ENCODE data around the gene N4BP2L1.
A peak's percentile ranks its signal among the peaks of the same experiment; 100 is the strongest.

Gene N4BP2L1

DNA sequence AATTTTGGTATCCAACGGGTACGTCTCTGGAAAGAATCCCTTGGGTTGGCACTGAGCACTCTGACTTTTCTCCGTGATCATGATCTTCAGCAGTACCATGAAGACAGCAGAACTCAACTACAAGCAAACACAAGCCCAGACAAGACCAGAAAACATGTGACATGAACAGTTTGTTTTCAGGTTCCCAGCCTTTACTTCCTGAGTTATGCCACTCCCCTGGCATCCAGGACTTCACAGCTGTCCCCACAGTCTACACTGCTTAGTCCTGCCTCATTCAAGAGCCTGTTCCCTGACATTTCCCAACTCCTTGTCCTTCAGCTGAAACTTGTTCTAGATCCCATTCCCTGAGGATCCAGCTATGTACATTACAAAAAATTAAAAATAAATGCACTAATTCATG is 4.9 kb upstream of the N4BP2L1 start:
- no peak for DNase-seq (ENCODE audit: low read depth in 2 of 2, low spot score in 1 of 2)

DNA sequence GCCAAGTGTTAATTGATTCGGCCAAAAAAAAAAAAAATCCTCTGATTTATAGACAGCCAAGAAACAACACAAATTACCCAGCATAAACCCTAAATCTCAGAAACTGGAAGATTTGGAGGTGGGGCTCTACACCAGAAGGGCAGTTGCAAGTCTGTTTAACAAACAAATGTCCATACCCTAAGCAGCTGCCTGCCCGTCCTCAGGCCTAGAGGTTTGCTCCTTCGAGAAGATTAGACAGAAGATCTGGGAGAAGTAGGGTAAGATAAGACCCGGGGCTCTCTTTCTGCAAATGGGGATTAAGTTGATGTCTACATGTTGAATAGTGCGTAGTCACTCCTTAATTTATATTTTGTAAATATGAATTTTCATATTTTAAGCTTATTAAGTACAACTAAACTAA is 3.4 kb upstream of the N4BP2L1 start:
- DNase-seq (ENCODE audit: low read depth in 2 of 2, low spot score in 1 of 2) = no peak

GRCh38 chr13:32430018-32430747 is 2.3 kb upstream of the N4BP2L1 start:
- no peak for DNase-seq (ENCODE audit: low read depth in 2 of 2, low spot score in 1 of 2)

DNA sequence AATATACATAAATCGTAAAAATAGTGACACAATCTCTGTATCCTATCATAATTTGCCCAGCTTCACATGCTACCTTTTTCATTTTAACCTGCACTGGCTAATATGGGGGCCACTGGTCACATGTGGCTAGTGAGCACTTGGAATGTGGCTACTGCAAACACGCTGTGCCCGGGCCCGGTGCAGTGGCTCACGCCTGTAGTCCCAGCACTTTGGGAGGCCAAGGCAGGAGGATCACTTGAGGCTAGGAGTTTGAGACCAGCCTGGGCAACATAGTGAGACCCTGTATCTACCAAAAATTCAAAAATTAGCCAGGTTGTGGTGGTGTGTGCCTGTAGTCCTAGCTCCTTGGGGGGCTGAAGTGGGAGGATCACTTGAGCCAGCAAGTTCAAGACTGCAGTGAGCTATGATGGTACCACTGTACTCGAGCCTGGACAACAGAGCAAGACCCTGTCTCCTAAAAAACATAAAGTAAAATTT is 1.5 kb upstream of the N4BP2L1 start:
- DNase-seq (ENCODE audit: low read depth in 2 of 2, low spot score in 1 of 2) = no peak

GRCh38 chr13:32428581-32429432 is 877 bp upstream of the N4BP2L1 start:
- no peak for DNase-seq (ENCODE audit: low read depth in 2 of 2, low spot score in 1 of 2)

GRCh38 chr13:32426990-32427851 is 709 bp downstream of the N4BP2L1 start:
- DNase-seq (ENCODE audit: low read depth in 2 of 2, low spot score in 1 of 2) = peak in 1 of 2 donors; percentile 26

- peak in 1 of 2 donors; percentile 3 for DNase-seq (ENCODE audit: low read depth in 2 of 2, low spot score in 1 of 2)
Observed at GRCh38 chr13:32426191-32426989, 1.5 kb downstream of the N4BP2L1 start.

DNA sequence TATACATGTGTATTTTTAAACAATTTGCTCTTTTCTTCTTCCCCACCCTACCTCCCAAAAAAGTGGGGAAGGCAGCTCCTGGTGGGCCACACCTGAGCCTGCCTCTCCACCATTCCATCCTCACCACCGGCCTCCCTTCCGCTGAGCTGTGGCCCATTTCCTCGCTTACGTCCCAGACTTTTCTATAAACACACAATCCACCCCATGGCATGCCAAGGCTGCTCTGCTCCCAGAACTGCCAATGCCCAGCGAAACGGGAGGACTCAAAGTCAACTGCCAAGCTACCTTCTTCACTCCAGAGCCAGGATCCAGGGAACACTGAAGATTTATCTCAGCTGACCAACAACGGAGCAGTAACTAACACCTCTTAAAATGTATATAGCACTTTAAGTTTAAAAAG is 2.8 kb downstream of the N4BP2L1 start:
- DNase-seq (ENCODE audit: low read depth in 2 of 2, low spot score in 1 of 2) = no peak

DNA sequence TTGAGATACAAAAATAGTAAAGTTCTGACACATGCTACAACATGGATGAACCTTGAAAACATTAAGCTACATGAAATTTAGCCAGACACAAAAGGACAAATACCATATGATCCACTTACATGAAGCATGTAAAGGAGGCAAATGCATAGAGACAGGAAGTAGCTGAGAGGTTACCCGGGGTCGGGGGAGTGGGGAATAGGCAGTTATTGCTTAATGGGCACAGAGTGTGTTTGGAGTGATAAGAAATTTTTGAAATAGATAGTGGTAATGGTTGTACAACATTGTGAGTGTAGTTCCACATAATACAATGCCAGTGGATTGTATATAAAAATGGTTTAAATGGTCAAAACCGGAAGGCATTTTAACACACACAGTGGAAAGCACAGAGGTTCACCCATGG is 4.3 kb downstream of the N4BP2L1 start:
- DNase-seq (ENCODE audit: low read depth in 2 of 2, low spot score in 1 of 2) = no peak

GRCh38 chr13:32419862-32420261 is 8.1 kb downstream of the N4BP2L1 start:
- DNase-seq (ENCODE audit: low read depth in 2 of 2, low spot score in 1 of 2) = no peak

DNA sequence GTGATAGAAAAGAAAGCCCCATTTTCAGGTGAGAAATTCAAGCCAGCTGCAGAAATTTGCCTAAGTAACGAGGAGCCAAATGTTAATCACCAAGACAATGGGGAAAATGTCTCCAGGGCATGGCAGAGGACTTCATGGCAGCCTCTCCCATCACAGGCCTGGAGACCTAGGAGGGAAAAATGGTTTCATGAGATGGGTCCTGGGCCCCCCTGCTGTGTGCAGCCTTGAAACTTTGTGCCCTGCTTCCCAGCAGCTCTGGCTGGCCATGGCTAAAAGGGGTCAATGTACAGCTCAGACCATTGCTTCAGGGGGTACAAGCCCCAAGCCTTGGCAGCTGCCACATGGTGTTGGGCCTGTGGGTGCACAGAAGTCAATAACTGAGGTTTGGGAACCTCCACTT is 9.9 kb downstream of the N4BP2L1 start:
- DNase-seq (ENCODE audit: low read depth in 2 of 2, low spot score in 1 of 2) = no peak

DNA sequence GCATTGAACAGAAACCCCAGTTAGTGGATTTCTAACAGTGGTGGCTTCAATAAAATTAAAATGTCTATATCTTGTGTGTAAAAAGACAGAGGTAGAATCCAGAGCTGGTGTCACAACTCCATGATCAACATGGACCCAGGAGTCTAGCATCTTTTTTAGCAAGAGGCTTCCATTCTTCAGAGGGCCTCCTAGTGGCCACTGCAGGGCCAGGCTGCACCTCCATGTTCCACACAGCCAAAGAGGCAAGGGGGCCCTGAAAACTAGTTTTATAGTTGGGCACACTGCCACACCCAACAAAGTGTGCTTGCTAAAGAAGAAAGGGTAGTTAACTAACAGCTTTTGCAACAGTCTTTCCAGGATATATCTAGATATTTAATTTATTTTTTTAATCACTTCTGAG is 12.9 kb downstream of the N4BP2L1 start:
- DNase-seq (ENCODE audit: low read depth in 2 of 2, low spot score in 1 of 2) = no peak

DNA sequence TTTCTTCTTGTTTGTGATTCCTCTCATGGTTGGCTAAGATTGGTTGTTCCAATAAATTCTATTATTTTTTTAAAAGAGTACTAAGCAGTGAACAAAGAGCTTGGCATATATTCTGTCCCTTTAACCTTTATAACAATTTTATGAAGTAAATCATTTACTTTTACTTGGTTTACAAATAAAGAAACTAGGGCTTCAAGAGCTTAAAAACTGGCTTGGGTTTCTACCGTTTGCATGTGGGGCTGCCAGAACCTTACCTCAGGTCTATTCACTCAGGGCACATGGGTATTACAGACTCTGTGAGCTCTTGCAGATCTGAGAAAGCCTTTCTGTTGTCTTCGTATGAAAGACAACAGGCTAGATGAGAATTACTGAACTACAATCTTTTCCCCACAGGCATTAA is 13.3 kb downstream of the N4BP2L1 start:
- DNase-seq (ENCODE audit: low read depth in 2 of 2, low spot score in 1 of 2) = no peak

DNA sequence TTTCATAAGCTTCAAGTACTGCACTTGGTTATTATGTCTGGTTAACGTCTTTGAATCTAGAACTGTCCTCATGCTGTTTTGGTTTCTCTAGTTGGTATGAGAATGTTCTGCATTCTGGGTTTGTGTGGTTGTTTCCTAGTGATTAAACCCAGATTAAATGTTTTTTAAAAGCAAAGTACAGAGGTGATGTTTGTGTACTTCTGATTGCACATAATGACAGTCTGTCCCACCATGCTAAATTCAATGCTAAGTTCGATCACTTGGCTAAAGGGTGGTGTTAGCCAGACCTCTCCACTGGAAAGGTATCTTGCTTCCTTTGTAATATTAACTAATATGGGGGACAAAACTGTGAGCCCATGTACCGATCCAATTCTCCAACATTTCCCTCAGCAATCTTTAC is 14.6 kb downstream of the N4BP2L1 start:
- no peak for DNase-seq (ENCODE audit: low read depth in 2 of 2, low spot score in 1 of 2)

DNA sequence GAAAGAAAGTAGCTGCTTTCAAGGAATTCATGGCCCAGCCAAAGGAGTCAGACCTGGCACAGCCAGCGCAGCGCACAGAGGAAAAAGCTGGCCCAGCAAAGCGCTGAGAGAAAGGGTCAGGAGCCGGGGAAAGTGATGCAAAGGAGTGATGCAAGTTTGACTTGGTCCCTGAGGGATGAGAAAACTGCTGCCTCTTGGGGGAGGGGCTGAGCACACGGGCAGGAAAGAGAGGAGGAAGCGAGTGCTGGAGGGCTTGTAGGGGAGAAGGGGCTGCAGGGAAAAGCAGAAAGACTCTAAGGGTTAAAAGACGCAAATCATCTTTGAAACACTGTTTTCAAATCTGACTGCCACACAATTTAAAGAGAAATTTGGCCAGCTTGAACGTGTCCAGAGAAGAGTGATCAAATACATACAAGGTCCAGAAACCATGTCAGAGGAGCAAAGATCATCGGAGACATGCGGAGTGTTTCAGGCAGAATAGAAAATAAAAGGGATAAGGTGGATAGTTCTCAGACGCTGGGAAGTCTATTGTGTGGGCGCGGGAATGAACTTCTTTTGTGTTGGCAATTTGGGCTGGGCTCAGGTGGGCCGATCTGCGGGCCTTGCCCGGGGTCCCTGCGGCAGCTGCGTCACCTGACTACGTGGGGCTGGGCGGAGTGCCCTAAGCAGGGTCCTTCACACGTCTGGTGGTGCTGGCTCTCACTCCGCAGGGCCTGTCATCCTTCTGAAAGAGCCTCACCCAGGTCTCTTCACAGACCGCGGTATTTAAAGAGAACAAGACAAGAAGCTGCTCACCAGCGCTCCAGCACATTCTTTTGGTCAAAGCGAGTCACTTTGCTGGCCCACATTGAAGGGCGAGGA is 18.1 kb downstream of the N4BP2L1 start:
- no peak for DNase-seq (ENCODE audit: low read depth in 2 of 2, low spot score in 1 of 2)

GRCh38 chr13:32409001-32409313 is 19.0 kb downstream of the N4BP2L1 start:
- DNase-seq (ENCODE audit: low read depth in 2 of 2, low spot score in 1 of 2) = no peak

DNA sequence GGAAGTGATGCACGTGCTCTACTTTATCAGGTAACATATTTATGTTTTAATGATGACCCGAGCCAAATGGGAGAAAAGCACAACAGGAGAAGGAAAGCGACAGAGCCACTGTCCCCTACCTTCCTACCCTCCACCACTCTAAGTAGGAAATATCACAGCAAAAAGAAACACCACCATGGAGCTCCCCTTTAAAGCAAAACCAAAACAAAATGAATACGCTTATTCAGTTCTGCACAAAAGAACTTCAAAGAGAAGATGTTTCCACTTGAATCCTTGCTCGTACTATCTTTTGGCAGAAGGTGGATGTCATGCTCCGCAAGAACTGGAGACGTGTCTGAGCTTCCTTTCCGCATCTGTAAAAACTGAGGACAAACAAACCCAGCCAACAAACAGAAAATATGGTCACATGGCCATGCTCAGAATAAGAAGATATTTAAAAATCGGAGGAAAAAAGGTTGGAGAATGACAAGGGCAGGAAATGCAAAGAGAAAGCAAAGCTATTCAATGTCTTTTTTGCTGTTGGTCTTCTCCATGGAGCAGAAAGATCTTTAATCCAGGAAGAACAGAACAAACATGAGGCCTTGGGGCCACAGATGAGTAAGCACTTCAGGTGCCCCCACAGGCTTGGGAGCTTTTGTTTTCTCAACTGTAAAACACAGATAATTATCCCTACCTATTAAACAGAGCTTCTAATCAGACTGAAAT is 19.5 kb downstream of the N4BP2L1 start:
- DNase-seq (ENCODE audit: low read depth in 2 of 2, low spot score in 1 of 2) = no peak

DNA sequence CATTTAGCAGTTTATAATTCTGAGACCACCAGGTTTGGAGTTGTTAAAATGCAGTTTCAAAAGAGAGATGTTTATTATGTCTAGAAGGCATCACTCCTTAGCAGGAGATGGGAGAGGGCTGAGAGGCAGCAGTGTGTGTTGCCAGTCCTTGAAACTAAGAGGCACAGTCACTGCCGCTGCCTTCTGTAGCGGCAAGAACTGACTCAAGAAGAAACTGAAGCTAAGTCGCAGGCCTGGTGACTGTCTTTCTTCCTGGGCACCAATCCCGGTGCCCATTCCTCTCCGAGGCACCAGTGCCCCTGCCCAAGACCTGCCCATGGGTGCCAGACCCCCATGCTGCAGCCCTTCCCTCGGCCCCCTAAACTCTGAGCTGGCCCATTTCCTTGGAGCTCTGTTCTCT is 20.1 kb downstream of the N4BP2L1 start:
- DNase-seq (ENCODE audit: low read depth in 2 of 2, low spot score in 1 of 2) = no peak

- DNase-seq (ENCODE audit: low read depth in 2 of 2, low spot score in 1 of 2) = no peak
Observed at GRCh38 chr13:32403108-32403507, 24.8 kb downstream of the N4BP2L1 start.
